GM19467 (cell line): Measurements from ENCODE around the gene RGS2.

Source experiments
- ATAC-seq: cut with Tn5 transposase; IDR thresholded peaks from one replicate; pipeline ENCODE4 v1.9.1; 2021; ENCODE audit warnings: mild to moderate bottlenecking, moderate library complexity; ENCODE audit not compliant: unreplicated experiment

Gene RGS2

GRCh38 chr1:192808518-192809306 lies at the start of gene RGS2:
Gene RGS2, plus strand, starts transcription at chr1:192809039. Its CDS starts 33 bp downstream, at chr1:192809072.
- ATAC-seq: peak; percentile 93

GRCh38 chr1:192759104-192759503 lies 49.7 kb upstream of the RGS2 start:
- no peak for ATAC-seq

GRCh38 chr1:192762265-192762664 lies 46.6 kb upstream of the RGS2 start:
- ATAC-seq: no peak

GRCh38 chr1:192763243-192763642 lies 45.6 kb upstream of the RGS2 start:
- no peak for ATAC-seq

GRCh38 chr1:192763756-192764155 lies 45.1 kb upstream of the RGS2 start:
- no peak for ATAC-seq

- ATAC-seq: no peak
These were observed 44.2 kb upstream of the RGS2 start for GRCh38 chr1:192764675-192765074.

- ATAC-seq: no peak
These were observed 42.7 kb upstream of the RGS2 start for GRCh38 chr1:192766009-192766625.

GRCh38 chr1:192766876-192767275 lies 42.0 kb upstream of the RGS2 start:
- ATAC-seq: no peak

GRCh38 chr1:192767798-192768197 lies 41.0 kb upstream of the RGS2 start:
- no peak for ATAC-seq

- no peak for ATAC-seq
These were observed 40.4 kb upstream of the RGS2 start for GRCh38 chr1:192768463-192768862.

GRCh38 chr1:192771341-192771740 lies 37.5 kb upstream of the RGS2 start:
- ATAC-seq: no peak

GRCh38 chr1:192775631-192776030 lies 33.2 kb upstream of the RGS2 start:
- ATAC-seq: no peak

GRCh38 chr1:192776206-192776605 lies 32.6 kb upstream of the RGS2 start:
- no peak for ATAC-seq

GRCh38 chr1:192776998-192777397 lies 31.8 kb upstream of the RGS2 start:
- no peak for ATAC-seq

- no peak for ATAC-seq
These were observed 25.0 kb upstream of the RGS2 start for GRCh38 chr1:192783791-192784190.

GRCh38 chr1:192784397-192784796 lies 24.4 kb upstream of the RGS2 start:
- ATAC-seq: no peak

GRCh38 chr1:192786576-192786975 lies 22.3 kb upstream of the RGS2 start:
- no peak for ATAC-seq

GRCh38 chr1:192787914-192788585 lies 20.8 kb upstream of the RGS2 start:
- ATAC-seq: no peak

- ATAC-seq: no peak
These were observed 19.0 kb upstream of the RGS2 start for GRCh38 chr1:192789871-192790270.

GRCh38 chr1:192792628-192793027 lies 16.2 kb upstream of the RGS2 start:
- ATAC-seq: no peak

GRCh38 chr1:192793983-192794767 lies 14.7 kb upstream of the RGS2 start:
- no peak for ATAC-seq
